ENCODE data around the gene PRKG1.

GRCh38 chr10:51343391-51343790 is 269.1 kb downstream of the PRKG1 start:
- TF ChIP-seq CTCF (IDR thresholded peaks at IDR 0.05; ENCODE audit: low read depth, low read length): no peak
- no peak for TF ChIP-seq EZH2phosphoT487 (IDR thresholded peaks at IDR 0.05; ENCODE audit: low read depth)

Measured in OCI-LY3 (cell line).